Fibroblast of peridontal ligament (primary cell): ENCODE results near the gene FRMD6.
"Not testable (repeated sequence)": the region's sequence is repeated elsewhere in the genome, so short reads cannot be mapped to it uniquely, and the experiment has no call there.

ENCODE experiments used
- DNase-seq: peaks from one replicate; pipeline ENCODE4 v3.0.0-alpha.2; 2010; ENCODE audit errors: extremely low read depth

Gene FRMD6

DNA sequence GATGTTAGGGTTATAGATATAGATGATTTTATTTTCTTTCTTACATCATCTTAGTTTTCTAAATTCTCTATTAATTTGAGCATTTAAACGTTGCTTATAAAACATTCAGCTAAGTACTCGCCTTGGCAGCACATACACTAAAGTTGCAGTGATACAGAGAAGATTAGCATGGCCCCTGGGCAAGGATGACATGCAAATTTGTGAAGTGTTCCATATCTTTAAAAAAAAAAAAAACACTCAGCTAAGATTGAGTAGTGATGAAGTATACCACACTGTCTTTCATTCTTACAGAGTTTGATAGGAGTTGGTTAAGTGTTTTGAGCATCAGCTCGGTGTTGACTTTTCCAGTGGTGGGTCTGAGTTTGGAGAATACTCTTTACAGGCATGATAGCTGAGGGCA is 72.3 kb downstream of the FRMD6 start:
- no peak for DNase-seq

DNA sequence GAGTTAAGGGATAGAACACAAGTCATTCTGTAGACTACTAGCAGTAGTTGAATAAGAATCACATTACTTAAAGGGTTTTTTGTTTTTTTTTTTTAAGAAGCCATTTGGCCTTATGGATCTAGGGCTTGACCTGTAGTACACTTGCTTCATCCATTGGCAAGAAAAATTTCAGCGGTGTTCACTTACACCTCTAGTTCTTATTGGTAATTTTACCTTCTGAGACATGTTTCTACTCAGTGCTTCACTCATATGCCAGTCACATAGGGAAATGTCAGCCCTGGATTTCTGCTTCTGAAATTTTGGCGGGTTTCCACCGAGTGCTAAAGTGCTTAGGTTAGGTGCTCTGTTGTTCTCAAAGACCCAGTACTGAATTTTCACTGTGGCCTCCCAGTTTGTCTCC is 72.9 kb downstream of the FRMD6 start:
- no peak for DNase-seq

DNA sequence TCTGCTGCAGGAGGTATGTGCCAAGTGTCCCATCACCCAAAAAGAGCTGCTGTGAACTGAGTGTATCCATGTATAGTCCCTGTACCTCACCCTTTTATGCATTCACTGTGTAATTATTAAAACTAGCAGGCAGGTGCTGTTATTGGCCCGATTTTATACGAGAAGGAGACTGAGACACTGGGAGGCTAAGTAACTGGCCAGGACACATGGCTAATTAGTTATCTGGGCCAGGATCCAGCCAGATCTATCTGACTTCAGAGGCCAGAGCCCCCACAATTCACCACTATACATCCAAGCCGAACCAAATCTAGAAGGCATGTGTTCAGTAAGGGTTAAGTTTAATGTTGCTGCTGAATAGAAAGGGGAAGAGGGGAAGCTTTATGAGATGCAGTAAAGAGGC is 73.4 kb downstream of the FRMD6 start:
- no peak for DNase-seq

DNA sequence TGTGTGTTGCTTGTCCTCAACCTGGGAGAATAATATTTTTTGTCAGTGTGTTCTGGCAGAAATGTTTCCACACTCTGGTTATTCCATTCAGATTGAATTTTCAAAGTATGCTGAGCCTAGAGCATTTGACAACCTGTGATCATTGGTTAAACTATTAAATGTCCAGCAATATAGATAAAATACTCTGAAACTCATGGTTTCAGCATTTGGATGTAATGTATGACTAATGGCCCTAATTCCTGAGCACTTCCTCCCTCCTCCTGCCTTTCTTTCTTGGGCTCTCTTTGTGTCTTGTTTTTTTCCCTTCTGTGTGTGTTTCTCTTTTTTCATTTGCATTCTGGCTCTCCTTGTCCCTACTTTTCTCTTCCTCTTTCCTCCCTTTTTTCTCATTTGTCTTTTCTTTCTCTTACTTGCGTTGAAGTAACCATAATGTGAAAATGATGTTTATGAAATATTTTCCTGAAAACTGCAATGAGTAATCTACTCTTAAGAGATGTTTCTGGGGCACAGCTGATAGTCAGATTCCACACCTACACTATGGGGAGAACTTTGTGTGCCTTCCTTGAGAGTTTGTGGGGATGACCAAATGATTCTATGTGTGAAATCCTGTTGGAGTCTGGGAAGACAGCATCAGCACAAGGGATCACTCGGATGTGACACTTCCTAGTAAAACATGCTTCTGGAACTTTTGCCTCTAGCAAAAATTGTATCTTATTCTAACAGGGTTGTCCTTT is 74.6 kb downstream of the FRMD6 start:
- DNase-seq = peak; percentile 34

DNA sequence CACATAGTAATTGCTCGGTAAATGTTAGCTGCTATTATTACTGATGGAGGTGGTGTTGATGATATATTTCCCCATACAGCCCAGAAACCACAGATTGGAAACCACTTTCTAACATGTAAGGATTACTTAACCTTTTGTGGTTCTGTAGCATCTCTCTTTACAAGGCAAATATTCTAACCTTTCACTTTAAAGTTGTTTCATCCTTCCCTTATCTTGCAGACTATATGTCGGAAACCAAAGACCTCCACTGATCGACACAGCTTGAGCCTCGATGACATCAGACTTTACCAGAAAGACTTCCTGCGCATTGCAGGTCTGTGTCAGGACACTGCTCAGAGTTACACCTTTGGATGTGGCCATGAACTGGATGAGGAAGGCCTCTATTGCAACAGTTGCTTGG is 75.8 kb downstream of the FRMD6 start:
- DNase-seq = no peak

DNA sequence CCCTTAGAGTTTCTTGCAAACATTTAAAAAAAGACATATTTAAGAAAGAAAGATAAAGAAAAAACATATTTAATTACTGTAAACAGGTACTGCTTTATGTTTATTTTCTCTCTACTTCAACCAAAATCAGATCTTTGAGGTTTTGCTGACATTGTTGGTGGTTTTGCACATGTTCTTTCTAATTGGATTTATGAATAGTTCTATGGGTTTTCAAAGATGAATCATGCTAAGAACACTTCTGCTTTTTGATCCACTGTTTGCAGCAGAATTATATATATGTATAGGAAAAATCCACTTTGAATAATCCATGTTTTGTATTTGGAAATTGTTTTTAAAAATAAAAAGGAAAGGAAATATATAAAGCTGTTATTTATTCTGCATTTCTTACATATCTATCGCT is 78.4 kb downstream of the FRMD6 start:
- DNase-seq = no peak

DNA sequence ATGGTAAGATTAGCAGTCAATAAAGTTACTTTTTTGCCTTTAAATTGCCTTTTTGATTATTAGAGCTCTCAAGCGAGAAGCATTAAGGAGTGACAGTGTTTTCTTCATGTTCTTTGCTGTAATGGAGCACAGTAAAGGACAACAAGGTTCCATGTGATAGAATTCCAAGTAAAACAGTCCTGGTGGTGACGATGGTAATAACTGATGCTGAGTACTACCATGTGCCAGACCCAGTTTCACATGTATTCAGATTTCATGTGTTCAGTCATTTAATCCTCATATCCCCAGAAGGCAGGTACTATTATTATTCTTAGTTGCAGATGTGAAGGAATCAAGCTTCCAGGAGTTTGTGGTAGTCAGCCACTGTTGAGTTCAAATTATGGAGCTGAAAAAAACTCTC is 79.0 kb downstream of the FRMD6 start:
- DNase-seq = no peak

DNA sequence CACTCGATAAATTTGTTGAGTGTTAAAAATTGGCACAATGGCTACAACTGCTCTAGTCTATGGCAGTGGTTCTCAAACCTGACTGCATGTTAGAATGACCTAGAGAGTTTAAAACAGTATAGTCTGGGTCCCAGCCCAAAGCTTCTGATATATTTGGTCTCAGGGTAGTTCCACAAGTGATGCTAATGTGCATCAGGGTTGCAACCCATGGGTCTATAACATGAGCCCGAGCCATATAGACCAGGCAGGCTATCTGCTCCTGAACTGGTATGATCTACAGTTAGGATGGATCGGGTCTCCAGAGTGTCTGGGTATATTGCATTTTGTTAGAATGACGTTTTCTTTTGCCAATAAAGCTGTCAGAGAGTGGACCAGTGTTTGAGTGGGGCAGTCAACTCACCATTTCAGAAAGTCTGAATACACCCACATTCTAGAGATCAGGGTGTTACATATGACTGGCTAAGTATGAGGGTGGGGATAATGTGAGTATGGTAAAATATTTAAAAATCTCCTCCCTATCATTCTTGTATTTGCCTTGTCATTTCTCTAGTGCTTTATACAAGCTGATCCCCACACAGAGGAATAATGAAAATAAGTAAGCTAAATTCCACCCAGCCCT is 80.9 kb downstream of the FRMD6 start:
- no peak for DNase-seq

DNA sequence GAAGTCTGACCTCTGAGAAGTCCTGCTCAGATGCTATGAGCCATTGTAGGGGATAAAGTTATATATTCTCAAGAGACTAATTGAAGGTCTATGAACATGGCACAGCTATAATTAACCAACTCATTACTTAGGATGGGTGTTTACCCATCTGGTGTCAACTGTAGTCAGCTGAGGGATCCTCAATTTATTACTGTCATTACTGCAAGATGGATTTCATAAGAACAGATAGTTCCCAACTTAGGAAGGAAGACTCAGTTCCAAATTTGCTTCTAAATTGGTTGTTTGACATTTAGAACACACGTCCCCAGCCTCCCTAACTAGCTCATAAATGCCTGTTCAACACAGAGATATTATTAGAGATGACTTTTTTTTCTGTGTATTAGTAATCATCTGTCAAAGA is 81.4 kb downstream of the FRMD6 start:
- no peak for DNase-seq

DNA sequence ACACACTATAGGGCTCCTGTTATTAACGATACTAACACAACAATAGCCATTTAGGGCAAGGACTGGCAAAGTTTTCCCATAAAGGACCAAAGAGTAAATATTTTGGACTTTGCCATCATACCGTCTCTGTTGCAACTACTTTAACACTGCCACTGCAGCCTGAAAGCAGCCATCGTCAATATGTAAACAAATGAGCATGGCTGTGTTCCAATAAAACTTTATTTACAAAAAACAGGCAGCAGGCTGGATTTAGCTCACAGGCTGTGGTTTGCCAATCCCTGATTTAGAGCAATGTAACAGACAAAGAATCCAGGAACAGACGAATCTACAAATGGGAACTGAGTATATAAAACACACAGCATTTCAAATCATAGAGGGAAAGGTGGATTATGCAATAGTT is 84.1 kb downstream of the FRMD6 start:
- no peak for DNase-seq

DNA sequence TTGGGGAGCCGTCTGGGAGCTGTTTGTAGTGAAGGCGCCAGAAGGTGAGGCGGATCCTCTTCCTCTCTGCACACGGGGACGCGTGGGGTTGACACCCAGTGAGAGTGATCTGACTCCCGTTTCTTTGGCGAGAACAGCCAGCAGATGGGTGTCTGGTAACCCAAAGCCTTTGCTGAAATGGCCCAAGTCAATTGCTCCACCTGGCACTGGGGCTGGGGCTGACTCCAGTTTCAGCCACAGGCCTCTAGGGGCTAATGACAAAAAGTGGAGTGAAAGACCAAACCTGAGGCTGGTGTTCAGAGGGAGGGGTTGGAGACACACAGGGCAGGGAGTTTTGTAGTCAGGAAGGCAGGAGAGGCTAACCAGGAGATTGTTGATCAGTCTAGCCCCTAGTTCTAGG is 87.0 kb downstream of the FRMD6 start:
- no peak for DNase-seq

DNA sequence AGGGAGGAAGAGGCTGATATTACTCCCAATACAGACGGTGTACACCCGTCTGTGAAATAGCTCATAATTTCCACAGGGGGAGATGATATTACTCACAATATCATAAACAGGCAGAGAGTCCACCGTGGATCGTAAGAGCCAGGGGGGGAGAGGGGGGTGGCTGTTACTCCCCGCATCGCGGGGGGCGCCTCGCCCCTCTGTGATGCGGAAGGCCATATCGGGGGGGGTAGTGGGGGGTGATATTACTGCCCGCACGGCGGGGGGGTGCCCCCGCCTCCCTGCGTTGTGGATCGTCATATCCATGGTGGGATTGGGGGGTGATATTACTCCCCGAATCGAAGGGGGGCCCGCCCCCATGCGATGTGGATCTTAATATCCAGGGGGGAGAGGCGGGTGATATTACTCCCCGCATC is 91.9 kb downstream of the FRMD6 start:
- no peak for DNase-seq

DNA sequence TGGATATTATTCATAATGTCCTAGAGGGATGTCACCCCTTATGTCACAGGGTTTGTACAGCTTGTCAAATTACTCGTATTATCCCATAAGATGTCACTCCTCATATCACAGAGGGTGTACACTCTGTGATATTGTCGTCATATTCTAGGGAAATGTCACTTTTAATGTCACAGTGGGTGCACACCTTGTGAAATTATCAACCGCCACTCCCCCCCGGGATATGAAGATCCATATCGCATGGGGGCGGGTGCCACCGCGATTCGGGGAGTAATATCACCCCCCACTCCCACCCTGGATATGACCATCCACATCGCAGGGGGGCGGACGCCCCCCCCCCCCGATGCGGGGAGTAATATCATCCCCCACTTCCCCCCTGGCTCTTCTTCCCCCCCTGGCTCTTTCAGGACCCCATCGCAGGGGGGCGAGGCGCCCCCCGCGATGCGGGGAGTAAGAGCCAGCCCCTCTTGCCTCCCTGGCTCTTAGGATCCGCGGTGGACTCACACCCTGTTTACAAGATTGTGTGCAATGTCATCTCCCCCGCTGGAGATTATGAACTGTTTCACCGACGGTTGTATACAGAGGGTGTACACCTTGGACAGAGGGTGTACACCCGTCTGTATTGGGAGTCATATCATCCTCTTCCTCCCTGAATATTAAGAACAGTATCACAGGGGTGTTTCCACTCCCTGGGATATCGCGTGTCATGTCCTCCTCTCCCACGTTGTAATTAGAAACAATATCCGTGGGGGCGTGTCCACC is 92.8 kb downstream of the FRMD6 start:
- DNase-seq = no peak

DNA sequence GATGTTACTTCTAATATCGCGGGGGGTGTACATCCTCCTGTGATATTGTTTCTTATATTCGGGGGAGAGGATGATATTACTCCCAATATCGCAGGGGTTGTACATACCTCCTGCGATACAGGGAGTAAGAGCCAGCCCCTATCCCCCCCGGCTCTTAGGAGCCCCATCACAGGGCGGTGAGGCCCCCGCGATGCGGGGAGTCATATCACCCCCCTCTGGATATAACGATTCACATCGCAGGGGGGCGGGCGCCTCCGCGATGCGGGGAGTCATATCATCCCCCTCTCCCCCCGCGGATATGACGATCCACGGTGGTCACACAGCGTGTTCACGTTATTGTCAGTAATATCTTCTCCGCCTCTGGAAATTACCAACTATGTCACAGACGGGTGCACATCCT is 95.1 kb downstream of the FRMD6 start:
- not testable (repeated sequence) for DNase-seq

DNA sequence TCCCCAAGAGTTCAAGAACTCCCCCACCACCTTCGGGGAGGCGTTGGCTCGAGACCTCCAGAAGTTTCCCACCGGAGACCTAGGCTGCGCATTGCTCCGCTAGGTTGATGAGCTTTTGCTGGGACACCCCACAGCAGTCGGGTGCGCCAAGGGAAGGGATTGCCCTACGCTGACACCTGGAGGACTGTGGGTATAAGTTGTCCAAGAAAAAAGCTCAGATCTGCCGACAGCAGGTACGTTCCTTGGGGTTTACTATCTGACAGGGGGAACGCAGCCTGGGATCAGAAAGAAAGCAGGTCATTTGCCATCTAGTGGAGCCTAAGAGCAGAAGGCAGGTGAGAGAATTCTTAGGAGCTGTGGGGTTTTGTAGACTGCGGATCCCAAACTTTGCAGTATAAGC is 98.8 kb downstream of the FRMD6 start:
- no peak for DNase-seq

DNA sequence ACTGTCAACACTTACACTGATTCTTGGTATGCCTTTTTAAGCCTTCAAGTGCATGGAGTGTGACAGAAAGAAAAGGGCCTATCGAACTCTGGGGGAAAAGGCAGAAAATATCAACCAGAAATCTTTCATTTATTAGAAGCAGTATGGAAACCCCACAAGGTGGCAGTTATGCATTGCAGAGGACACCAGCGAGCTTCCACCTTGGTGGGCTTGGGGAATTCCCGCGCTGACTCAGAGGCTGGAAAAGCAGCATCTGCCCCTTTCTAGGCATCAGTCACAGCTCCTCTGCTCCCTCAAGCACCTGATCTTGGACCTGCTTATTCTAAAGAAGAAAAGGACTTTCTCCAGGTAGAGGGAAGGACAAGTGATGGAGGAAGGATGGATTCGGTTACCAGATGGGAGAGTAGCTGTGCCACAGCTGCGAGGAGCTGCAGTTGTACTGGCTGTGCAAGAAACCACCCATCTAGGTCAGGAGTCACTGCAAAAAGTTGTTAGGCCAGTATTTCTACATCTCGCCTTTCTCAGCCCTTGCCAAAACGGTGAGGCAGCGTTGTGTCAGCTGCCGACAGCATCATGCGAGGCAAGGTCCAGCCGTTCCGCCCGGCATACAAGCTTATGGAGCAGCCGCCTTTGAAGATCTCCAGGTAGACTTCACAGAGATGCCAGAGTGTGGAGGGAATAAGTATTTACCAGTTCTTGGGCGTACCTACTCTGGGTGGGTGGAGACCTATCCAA is 100.1 kb downstream of the FRMD6 start:
- DNase-seq = not testable (repeated sequence)

DNA sequence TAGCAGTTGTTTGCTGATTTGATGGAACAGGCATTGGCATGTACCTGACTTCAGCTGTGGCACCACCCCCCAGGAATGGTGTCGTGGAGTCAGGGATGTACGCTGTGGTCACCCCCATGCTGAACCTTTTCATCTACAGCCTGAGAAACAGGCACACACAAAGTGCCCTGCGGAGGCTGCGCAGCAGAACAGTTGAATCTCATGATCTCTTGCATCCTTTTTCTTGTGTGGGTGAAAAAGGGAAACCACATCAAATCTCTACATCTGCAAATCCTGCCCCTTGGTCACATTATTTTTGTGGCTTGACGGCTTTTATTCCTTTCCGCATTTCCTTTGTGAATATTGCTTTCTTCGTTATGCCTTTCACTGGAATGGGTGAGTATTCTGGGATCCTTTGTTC is 106.0 kb downstream of the FRMD6 start:
- DNase-seq = not testable (repeated sequence)

DNA sequence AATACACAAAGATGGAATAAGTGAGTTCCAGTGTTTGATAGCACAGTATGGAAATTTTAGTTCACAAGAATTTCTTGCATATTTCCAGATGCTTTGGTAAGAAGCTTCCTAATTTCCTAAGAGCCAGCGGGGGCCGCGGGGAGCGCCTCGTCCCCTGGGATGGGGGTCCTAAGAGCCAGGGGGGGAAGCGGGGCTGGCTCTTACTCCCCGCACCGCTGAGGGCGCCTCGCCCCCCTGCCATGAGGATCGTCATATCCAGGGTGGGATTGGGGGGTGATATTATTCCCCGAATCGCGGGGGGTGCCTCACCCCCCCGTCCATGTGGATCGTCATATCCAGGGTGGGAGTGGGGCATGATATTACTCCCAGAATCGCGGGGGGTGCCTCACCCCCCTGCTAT is 108.2 kb downstream of the FRMD6 start:
- no peak for DNase-seq

DNA sequence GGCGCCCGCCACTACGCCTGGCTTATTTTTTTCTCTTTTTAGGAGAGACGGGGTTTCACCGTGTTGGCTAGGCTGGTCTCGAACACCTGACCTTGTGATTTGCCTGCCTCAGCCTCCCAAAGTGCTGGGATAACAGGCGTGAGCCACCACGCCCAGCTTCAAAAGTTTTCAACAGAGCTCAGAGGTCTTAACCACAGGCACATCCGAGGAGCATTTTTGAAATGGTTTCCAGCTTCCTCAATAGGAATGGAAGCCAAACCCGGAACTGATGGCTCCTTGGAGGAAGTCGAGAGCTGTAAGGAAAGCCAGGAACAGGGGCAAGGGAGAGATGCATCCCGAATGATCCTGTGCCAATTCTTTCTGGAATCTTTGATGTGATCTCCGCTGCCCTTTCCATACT is 114.0 kb downstream of the FRMD6 start:
- peak; percentile 10 for DNase-seq

DNA sequence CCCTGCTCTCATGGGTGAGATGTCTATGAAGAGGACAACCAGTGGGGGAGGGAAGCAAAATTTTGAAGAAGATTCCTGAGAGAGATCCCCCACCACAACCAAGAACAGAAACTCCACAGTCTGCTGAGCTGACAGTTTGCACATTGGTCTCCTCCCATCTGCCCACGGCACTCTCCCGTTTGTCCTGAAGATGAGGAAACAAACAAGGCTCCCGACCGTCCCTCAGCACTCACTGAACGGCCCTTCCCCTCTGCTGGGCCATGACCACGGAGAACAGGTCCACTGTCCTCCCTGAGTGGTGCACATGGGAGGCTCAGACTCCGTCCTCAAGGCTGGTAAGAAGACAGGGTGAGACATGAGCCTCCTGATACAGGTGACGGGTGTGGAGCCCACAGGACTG is 114.9 kb downstream of the FRMD6 start:
- not testable (repeated sequence) for DNase-seq

DNA sequence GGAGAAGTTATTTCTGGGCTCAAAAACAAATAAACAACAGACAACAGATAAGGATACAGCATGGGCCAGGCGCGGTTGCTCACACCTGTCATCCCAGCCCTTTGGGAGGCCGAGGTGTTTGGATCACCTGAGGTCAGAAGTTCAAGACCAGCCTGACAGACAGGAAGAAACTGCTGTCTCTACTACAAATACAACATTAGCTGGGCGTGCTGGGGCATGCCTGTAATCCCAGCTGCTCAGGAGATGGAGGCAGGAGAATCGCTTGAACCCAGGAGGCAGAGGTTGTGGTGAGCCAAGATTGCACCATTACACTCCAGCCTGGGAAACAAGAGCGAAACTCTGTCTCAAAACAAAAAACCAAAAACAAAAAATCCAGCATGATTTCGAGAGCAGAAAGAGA is 117.6 kb downstream of the FRMD6 start:
- DNase-seq = not testable (repeated sequence)

DNA sequence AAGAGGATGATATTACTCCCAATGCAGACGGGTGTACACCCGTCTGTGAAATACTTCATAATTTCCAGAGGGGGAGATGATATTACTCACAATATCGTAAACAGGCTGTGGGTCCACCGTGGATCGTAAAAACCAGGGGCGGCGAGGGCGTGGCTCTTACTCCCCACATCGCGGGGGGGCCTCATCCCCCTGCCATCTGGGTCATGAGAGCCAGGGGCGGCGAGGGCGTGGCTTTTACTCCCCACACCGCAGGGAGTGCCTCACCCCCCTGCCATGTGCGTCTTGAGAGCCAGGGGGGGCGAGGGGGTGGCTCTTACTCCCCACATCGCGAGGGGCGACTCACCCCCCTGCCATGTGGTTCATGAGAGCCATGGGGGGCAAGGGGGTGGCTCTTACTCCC is 122.5 kb downstream of the FRMD6 start:
- no peak for DNase-seq
